ENCODE data around the gene ZNF10. TPM values are rescaled to one million over a fixed set of nuclear protein-coding genes. Genes with fewer than 3 reads are reported as not detected.

The ZNF10 gene
- total RNA-seq, 3 donors from 2014 or later: 5.4 to 13.8 (median 6.1) TPM

DNA sequence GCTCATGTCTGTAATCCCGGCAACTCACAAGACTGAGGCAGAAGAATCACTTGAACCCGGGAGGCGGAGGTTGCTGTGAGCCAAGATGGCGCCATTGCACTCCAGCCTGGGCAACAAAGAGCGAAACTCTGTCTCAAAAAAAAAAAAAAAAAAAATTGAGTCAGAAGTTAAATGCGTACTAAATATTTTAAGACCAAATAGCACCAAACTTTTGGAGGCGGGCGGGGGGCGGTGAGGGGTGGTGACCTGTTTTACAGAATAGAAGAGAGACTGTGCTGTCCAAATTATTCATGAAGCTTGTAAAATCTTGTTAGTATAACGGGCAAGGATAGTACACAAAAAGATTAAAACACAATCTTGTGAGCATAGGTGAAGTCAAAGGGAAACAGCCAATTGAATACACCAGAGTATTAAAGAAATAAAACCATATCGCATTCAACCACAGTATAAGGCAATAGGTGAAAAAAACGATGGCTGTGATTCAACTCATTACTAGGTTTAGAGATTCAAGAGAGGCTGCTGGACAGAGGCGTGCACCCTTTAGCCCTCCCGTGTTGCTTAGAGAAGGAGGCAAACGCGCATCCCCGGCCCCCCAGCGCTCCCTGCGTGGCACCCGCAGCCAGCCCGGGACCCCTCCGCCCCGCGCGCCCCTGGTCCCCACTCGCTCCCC lies 924 bp upstream of the ZNF10 start:
- DNase-seq: peak in 1 of 3 donors; percentile 36
- peaks cover 74% of the 10 kb centered on the region for H3K9me3 ChIP-seq
- H3K36me3 ChIP-seq (ENCODE audit: low read depth): no peaks in the 10 kb centered on the region
- H3K4me3 ChIP-seq: peak overlapping the region; percentile 45
- peak; percentile 34 for ATAC-seq
- H3K4me1 ChIP-seq (ENCODE audit: low read depth): peaks cover 6% of the 10 kb centered on the region
- TF ChIP-seq, protein P1, sequence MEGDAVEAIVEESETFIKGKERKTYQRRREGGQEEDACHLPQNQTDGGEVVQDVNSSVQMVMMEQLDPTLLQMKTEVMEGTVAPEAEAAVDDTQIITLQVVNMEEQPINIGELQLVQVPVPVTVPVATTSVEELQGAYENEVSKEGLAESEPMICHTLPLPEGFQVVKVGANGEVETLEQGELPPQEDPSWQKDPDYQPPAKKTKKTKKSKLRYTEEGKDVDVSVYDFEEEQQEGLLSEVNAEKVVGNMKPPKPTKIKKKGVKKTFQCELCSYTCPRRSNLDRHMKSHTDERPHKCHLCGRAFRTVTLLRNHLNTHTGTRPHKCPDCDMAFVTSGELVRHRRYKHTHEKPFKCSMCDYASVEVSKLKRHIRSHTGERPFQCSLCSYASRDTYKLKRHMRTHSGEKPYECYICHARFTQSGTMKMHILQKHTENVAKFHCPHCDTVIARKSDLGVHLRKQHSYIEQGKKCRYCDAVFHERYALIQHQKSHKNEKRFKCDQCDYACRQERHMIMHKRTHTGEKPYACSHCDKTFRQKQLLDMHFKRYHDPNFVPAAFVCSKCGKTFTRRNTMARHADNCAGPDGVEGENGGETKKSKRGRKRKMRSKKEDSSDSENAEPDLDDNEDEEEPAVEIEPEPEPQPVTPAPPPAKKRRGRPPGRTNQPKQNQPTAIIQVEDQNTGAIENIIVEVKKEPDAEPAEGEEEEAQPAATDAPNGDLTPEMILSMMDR (IDR thresholded peaks at IDR 0.05): no peak
- intact Hi-C loops (cut with DNase I, micrococcal nuclease): loop anchor here in 1 of 2 donors (2.0 kb wide), 1 partner anchor 49 kb away; the partner anchor contains the start of gene ZNF140

DNA sequence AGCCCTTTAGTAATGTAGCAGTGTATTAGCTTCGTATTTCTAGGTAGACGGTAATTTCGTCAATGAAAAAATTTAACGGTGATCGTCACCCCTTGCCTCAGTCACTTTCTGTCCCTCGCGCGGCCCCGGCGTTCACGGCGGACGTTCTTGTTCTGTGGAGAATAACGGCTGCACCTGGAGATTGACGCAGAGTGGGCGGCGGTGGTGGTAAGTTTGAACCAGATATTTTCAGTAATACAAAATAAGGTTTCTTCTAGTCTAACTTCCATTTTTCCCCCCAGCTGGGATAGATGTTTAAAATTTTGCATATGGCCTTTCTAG lies 341 bp downstream of the ZNF10 start:
- H3K4me3 ChIP-seq: peak overlapping the region; percentile 45
- H3K36me3 ChIP-seq (ENCODE audit: low read depth): no peaks in the 10 kb centered on the region
- intact Hi-C loops (cut with DNase I, micrococcal nuclease): loop anchor here in 1 of 2 donors (2.0 kb wide), 1 partner anchor 50 kb away; the partner anchor contains the start of gene ZNF140
- DNase-seq (peak; percentile 55 to 64 (median 61)), ATAC-seq (peak; percentile 0)
- peaks cover 6% of the 10 kb centered on the region for H3K4me1 ChIP-seq (ENCODE audit: low read depth)
- H3K9me3 ChIP-seq: peaks cover 74% of the 10 kb centered on the region
- TF ChIP-seq, protein P1 (IDR thresholded peaks at IDR 0.05): no peak

DNA sequence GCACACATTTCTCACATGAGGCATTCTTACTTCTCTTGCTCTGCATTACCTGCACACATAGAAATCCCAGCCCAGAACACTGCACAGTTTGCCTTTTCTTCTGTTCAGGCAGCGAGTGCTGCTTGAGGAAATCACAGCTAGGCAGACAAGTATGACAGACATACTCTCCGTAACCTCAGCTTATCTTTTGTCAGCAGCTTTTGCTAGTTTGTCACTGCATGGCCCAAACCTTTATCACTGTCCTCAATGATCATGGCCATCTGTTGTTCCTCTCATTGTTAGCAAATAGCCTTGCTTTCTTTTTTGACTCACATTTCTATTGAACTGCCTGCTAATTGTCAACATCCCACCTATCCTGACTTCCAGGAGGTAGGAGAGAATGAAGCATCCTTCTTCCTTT lies 5.3 kb downstream of the ZNF10 start:
- TF ChIP-seq, protein P1 (IDR thresholded peaks at IDR 0.05): no peak
- Histone ChIP-seq H3K9me3 (peaks cover 88% of the 10 kb centered on the region), H3K4me3 (no peak overlapping the region), H3K4me1 (ENCODE audit: low read depth) (peaks cover 4% of the 10 kb centered on the region), H3K36me3 (ENCODE audit: low read depth) (no peaks in the 10 kb centered on the region)
- DNase-seq (no peak), ATAC-seq (no peak)
- intact Hi-C loops (cut with DNase I, micrococcal nuclease): no loop called here

DNA sequence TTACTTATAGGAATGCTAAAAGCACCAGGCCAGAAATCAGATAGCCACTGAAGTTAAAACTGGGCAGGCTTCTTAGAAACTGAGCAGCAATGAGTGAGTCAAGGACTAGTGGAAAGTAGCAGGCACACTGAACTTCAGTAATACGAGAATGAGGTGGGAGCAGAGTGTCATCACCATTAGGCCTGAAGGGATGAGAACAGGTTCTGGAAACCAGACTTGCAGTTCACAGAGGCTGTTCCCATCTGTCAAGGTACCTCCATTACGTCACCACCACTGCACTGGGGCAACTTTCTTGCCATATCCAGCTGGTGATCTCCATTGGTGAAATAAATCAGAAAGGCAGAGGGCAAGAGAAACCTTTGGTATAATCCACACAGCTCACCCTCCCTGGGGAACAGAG lies 15.6 kb downstream of the ZNF10 start:
- DNase-seq: no peak
- intact Hi-C loops (cut with DNase I, micrococcal nuclease): no loop called here
- peaks cover 98% of the 10 kb centered on the region for H3K9me3 ChIP-seq
- TF ChIP-seq, protein P1 (IDR thresholded peaks at IDR 0.05): no peak
- no peaks in the 10 kb centered on the region for H3K4me1 ChIP-seq (ENCODE audit: low read depth)
- no peak overlapping the region for H3K4me3 ChIP-seq
- no peak for ATAC-seq
- peaks cover 4% of the 10 kb centered on the region for H3K36me3 ChIP-seq (ENCODE audit: low read depth)

DNA sequence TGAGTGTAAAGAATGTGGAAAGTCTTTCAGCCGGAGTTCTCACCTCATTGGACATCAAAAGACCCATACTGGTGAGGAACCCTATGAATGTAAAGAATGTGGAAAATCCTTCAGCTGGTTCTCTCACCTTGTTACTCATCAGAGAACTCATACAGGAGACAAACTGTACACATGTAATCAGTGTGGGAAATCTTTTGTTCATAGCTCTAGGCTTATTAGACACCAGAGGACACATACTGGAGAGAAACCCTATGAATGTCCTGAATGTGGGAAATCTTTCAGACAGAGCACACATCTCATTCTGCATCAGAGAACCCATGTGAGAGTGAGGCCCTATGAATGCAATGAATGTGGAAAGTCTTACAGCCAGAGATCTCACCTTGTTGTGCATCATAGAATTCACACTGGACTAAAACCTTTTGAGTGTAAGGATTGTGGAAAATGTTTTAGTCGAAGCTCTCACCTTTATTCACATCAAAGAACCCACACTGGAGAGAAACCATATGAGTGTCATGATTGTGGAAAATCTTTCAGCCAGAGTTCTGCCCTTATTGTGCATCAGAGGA lies 25.8 kb downstream of the ZNF10 start:
- peaks cover 100% of the 10 kb centered on the region for H3K9me3 ChIP-seq
- TF ChIP-seq, protein P1 (IDR thresholded peaks at IDR 0.05): no peak
- intact Hi-C loops (cut with DNase I, micrococcal nuclease): no loop called here
- no peaks in the 10 kb centered on the region for H3K4me1 ChIP-seq (ENCODE audit: low read depth)
- H3K4me3 ChIP-seq: no peak overlapping the region
- H3K36me3 ChIP-seq (ENCODE audit: low read depth): peaks cover 16% of the 10 kb centered on the region
- DNase-seq: no peak
- ATAC-seq: no peak

Data from mucosa of descending colon (tissue), 3 donors.